SH-SY5Y (cell line): ENCODE results near the gene ULK4.
A peak's percentile ranks its signal among the peaks of the same experiment; 100 is the strongest.

Source experiments
- GATA2 ChIP-seq: IDR thresholded peaks from 2 replicates; pipeline ENCODE4 v1.6.1; 2011; ENCODE audit warnings: mild to moderate bottlenecking, low read depth, low read length
- GATA3 ChIP-seq: IDR thresholded peaks from 2 replicates; pipeline ENCODE4 v1.6.1; 2011; ENCODE audit warnings: low read depth, mild to moderate bottlenecking, low read length, moderate library complexity

DNA sequence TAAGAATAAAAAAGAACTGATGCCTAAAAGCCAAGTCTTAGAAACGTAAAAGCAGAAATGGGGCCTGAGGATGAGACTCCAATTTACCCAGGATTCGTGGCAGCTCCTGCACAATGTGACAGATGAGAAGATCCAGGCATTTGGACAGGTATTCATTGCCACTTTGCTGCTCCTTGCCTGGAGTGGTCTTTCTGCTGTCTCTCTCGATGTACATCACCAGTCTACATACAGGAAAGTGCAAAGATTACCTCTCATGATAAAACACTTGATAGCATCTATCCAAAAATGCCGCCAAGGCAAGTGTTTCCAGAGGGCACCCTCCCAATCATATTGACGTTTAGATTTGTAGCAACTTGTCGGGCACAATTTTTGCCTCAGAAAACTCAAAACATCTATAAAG is 244.3 kb downstream of the ULK4 start:
- peak; percentile 75; the same call in 1 of the 2 replicates for TF ChIP-seq GATA3
- TF ChIP-seq GATA2, result peak; percentile 86
